HG02884 (cell line): ENCODE results near the gene PARP15.

Experiments used
- ATAC-seq: cut with Tn5 transposase; IDR thresholded peaks from one replicate; pipeline ENCODE4 v1.9.1; 2021; ENCODE audit warnings: mild to moderate bottlenecking, moderate library complexity; ENCODE audit not compliant: unreplicated experiment

The PARP15 gene

GRCh38 chr3:122568755-122569154 lies 8.7 kb upstream of the PARP15 start:
- ATAC-seq: no peak

DNA sequence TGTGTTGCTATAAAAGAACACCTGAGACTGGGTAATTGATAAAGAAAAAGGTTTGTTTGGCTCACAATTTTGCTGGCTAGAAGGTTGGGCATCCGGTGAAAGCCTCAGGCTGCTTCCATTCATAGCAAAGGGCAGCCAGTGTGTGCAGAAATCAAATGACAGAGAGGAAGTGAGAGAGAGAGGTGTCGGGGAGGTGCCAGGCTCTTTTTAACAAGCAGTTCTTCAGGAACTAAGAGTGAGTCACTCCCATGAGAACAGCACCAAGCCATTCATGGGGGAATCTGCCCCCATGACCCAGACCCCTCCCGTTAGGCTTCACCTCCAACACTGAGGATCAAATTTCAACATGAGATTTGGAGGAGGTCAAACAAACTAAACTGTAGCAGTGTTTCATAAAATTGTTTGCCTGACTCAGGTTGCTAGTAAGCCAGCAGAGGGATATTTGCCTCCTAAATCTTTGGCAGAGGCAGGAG lies 4.5 kb upstream of the PARP15 start:
- no peak for ATAC-seq

DNA sequence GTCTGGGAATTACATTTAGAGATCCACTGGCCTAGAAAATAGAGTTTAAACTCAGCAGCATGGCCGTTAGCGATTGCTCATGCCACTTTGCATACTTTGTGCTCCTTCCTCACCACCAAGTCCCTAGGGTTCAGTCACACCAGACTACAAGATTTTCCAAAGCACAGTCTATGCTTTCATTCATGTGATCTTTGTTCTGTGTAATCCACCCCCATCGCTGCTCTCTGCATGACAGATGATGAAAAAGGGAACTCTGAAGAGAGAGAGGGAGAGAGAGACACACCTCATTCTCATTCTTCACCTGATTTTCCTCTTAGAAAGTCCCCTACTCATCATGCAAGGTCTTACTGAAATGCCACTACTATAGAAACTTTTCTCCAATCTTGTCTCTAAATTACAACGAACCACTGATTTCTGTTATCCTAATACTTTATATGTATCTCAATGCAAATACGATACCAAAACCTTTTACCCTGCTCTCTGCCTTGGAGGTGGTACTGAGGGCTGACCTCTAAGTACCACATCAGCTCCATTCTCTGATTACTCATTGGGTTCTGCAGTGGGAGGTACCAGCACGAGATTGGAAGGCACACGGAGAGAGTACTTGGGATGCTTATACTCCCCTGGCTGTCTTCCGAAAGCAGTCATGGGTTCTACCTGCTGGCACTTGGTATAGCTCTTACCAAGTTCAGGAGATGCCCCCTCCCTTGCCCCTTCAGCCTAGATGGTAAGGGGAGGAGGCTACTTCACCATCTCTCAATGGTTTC lies 1.1 kb upstream of the PARP15 start:
- peak; percentile 81 for ATAC-seq

- no peak for ATAC-seq
Measured at GRCh38 chr3:122578069-122578740, 755 bp downstream of the PARP15 start.

DNA sequence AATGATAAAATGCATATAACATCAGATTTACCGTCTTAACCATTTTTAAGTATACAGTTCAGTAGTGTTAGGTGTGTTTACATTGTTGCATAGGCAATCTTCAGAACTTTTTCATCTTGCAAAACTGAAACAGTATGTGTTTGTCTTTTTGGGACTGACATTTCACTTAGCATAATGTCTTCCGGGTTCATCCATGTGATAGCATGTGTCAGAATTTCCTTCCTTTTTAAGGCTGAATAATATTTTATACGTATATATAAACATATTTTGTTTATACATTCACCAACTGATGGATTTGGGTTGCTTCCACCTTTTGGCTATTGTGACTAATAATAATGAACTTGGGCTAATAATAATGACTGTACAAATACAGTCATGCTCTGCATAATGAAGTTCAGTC lies 3.0 kb downstream of the PARP15 start:
- no peak for ATAC-seq

- no peak for ATAC-seq
Measured at GRCh38 chr3:122581622-122582021, 4.2 kb downstream of the PARP15 start.

DNA sequence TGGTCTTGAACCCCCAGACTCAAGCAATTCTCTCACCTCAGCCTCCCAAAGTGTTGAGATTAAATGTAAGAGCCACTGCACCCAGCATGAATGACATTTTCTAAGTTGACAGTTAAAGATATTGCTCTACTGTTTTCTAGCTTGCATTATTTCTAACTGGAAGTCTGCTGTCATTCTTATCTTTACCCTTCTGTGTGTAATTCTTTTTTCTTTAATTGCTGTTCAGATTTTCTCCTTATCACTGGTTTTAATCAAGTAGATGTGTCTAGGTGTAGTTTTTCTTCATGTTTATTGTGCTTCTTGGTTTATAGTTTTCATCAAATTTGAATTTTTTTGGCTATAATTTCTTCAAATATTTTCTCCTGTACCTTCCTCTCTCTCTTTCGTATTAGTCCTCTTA lies 4.9 kb downstream of the PARP15 start:
- ATAC-seq: no peak

- ATAC-seq: no peak
Measured at GRCh38 chr3:122586098-122586497, 8.6 kb downstream of the PARP15 start.

DNA sequence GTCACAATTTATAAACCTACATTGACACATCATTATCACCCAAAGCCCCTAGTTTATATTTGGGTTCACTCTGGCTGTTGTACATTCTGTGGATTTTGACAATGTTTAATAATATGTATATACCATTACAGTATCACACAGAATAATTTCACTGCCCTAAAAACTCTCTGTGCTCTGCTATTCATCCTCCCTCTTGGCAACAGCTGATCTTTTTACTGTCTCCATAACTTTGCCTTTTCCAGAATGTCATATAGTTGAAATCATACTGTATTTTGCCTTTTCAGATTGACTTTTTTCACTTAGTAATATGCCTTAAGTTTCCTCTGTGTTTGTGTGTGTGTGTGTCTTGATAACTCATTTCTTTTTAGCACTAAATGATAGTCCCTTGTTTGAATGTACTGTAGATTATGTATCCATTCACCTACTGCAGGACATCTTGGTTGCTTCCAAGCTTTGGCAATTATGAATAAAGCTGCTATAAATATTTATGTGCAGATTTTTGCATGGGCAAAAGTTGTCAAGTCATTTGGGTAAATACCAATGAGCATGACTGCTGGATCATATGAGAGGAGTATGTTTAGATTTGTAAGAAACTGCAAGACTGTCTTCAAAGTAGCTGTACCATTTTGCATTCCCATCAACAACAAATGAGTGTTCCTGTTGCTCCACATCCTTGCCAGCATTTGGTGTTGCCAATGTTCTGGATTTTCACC lies 9.5 kb downstream of the PARP15 start:
- ATAC-seq: no peak

- no peak for ATAC-seq
Measured at GRCh38 chr3:122587572-122587971, 10.1 kb downstream of the PARP15 start.

GRCh38 chr3:122589297-122589696 lies 11.8 kb downstream of the PARP15 start:
- ATAC-seq: peak; percentile 77

DNA sequence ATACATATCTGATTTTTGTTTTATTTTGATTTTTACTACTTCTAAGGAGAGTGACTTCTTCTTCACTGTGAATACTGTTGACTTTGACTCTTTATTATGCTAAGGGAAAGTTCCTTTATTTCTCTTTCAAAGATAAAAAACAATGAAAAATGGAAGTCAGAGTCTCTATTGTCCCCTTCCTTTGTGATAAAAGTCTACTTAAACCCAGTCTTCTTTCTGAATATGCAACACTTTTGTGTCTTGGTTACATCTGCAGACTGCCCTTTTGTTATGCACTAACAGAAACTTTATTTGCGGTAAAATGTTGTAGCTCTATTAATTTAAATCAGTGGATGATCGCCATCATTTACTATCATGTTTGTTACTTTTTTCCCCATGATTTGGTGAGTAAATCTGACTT lies 13.2 kb downstream of the PARP15 start:
- no peak for ATAC-seq

DNA sequence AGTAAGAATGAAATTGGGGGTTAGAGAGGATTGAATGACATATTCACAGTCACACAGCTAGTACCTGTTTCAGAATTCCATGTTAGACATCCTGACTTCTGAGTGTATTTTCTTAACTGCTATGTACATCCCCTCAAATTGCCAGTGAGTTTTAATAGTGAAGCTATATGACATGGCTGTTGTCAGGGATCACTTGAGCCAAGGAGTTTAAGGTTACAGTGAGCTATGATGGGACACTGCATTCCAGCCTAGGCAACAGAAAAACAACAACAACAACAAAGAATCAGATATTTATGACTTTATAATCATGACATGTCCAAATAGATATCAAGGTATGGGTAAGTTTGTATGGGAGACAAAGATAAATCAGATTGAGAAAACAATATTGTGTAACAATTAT lies 16.6 kb downstream of the PARP15 start:
- no peak for ATAC-seq

GRCh38 chr3:122598151-122598550 lies 20.7 kb downstream of the PARP15 start:
- no peak for ATAC-seq

DNA sequence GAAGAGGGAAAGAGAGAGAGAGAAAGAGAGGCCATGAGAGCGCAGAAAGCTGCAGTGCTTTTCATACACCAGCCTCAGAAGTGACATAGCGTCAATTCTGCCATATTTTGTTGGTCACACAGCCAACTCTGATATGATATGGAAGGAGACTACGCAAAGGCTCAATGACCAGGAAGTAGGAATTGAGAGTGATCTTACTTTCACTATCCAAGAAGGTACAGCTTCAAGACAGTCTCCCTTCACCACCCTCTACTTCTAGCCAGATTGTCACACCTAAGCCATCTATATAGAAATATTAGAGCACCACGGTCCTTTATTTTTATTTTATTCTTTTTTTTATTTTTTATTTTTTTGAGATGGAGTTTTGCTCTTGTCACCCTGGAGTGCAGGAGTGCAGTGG lies 21.1 kb downstream of the PARP15 start:
- ATAC-seq: no peak

DNA sequence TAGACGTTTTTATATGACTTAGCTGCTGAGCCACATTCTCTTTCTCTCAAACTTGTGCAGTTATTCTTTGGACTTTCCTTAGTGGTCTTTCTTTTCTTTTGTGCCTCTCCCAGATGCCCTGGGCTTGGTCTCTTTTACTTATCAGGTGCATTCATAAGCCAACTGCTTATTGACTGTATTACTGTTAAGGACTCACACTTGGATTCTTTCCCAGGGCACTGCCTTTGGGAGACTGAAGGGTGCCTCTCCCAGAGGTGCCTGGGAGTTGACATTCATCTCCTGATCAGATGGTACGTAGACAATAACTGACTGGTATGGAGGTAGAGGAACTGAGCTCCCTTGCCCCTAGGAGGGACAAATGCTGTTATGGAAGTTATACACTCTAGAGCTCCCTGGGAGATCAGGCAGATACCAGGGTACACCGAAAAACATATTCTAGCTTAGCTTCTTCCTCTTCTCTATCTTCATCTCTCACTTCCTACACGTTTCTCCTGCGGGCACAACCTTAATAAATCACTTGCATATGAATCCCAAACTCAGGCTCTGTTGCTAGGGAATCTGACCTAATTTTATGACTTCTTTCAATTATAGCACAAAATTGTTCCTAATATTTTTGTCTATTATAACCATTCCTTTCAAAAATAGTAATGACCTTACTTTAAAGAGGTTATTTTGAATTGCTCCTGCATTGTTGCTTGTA lies 24.7 kb downstream of the PARP15 start:
- no peak for ATAC-seq

GRCh38 chr3:122603056-122603455 lies 25.6 kb downstream of the PARP15 start:
- ATAC-seq: no peak

DNA sequence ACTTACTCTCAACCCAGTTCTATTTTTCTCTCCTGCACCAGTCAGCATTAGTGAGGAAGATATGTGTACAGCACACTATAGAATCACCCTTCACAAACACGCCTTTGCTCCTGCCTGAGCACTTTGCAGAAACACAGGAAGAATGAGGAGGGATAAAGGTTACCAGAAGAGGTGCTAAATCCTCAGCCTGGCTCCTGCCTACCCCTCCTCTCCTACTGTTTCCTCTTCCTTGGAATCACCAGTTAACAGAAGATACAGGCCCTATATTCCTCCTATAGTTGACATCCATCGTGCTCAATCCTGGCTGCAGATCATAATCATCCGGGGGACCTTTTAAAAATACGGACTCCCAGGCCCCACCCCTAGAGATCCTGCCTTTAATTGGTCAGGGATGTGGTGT lies 28.9 kb downstream of the PARP15 start:
- ATAC-seq: no peak

GRCh38 chr3:122608916-122609315 lies 31.5 kb downstream of the PARP15 start:
- no peak for ATAC-seq

DNA sequence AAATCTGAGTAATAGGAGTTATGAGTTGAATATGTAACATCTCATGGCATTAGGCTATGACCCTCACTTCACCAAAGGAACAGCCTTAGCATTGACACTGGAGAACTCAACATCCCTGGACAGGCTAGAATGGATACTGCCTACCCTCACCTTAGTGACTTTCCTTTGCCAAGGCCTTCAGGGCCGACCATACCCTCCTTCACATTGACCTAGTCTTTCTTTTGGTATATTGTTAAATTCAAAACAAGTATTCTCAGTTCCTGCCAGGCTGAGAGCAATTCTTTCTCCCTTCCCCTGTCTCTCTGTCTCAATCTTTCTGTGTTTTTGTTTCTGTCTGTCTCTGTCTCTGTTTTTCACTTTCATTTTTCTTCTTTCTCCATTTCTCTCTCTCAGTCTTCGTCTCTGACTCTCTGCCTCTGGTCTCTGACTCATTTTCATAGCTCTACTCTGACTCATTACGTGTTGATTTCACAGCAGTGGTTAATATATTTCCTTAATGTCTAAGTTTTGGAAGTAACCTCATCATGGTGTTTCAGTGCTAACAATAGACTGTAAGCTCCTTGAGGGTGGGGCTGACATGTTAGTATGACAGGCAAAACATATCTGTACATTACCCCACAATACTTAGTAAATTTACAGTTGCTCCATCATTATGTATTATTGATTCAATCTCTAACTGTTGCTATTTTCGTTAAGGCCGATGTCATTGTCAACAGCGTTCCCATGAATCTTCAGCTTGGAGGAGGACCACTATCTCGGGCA lies 32.5 kb downstream of the PARP15 start:
- ATAC-seq: peak; percentile 94
